Astrocyte of the cerebellum (primary cell): ENCODE data around the gene MT1M.

Experiments used
- DNase-seq: peaks from one replicate; pipeline ENCODE4 v3.0.0-alpha.2; 2011; ENCODE audit warnings: low read depth
- H3K4me3 ChIP-seq: 2 replicates; pipeline ENCODE4 v1.5.1; 2011; ENCODE audit warnings: mild to moderate bottlenecking, low read depth, low read length, moderate library complexity
- in situ Hi-C: cut with HindIII; loops from 2 replicates; pipeline ENCODE4 v1.10.0; 2017; ENCODE audit warnings: low sequenced_read_pairs
- TF ChIP-seq, protein P1 (sequence below): IDR thresholded peaks from 2 replicates; pipeline ENCODE4 v1.5.1; 2012; ENCODE audit warnings: low read length, low read depth, moderate library complexity, mild to moderate bottlenecking; ENCODE audit errors: missing control alignments

Gene MT1M

DNA sequence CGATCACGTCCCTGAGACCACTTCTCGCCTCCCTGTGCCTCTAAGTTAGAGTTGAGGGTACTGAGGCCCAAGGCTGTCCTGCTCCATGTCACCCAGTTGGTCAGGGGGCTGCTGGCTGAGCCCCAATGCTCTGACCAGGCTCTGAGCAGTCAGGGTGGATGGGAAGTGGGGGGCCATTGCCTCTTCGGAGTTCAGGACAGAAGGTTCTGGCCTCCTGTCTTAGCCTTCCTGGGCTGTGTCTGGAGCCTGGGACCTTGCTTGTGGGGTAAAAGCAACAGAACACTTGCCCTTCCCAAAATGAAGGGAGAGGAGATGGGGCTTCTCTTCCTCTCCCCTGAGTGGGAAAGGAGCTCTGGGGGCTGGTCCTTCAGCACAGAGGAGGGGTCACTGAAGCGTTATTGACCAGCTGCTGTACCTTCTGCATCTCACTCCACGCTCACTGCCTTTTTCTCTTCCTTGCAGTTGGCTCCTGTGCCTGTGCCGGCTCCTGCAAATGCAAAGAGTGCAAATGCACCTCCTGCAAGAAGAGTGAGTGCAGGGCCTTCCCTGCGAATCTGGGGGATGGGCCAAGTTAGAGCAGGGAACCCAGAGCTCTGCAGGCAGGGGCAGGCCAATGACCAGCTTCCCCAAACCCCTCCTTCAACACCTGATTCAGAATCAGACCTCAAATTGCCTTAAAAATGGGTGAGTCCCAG lies 50.4 kb downstream of the MT1M start:
- DNase-seq = no peak
- TF ChIP-seq, protein P1, sequence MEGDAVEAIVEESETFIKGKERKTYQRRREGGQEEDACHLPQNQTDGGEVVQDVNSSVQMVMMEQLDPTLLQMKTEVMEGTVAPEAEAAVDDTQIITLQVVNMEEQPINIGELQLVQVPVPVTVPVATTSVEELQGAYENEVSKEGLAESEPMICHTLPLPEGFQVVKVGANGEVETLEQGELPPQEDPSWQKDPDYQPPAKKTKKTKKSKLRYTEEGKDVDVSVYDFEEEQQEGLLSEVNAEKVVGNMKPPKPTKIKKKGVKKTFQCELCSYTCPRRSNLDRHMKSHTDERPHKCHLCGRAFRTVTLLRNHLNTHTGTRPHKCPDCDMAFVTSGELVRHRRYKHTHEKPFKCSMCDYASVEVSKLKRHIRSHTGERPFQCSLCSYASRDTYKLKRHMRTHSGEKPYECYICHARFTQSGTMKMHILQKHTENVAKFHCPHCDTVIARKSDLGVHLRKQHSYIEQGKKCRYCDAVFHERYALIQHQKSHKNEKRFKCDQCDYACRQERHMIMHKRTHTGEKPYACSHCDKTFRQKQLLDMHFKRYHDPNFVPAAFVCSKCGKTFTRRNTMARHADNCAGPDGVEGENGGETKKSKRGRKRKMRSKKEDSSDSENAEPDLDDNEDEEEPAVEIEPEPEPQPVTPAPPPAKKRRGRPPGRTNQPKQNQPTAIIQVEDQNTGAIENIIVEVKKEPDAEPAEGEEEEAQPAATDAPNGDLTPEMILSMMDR = no peak
- in situ Hi-C loops = no loop called here

More for the DNA sequence above, 50.4 kb downstream of the MT1M start:
- H3K4me3 ChIP-seq = peak overlapping the region; percentile 45
